NCI-H2227 (cell line): Measurements from ENCODE around the gene CDC7.
A peak's percentile ranks its signal among the peaks of the same experiment; 100 is the strongest.
"Not testable (repeated sequence)": the region's sequence is repeated elsewhere in the genome, so short reads cannot be mapped to it uniquely, and the experiment has no call there.

Experiments used
- DNase-seq: peaks from one replicate; lab custom pipeline; 2025; ENCODE audit not compliant: unreplicated experiment; lab: John Stamatoyannopoulos, UW

The CDC7 gene

GRCh38 chr1:91500756-91501522, at the start of gene CDC7:
Gene CDC7, plus strand, starts transcription at chr1:91500851. Its CDS starts 866 bp downstream, at chr1:91501717.
- DNase-seq = peak; percentile 97

GRCh38 chr1:91454136-91454535, 46.5 kb upstream of the CDC7 start:
- no peak for DNase-seq

GRCh38 chr1:91455334-91455733, 45.3 kb upstream of the CDC7 start:
- DNase-seq = no peak

- no peak for DNase-seq
These were observed 44.8 kb upstream of the CDC7 start for GRCh38 chr1:91455896-91456295.

GRCh38 chr1:91465350-91465749, 35.3 kb upstream of the CDC7 start:
- DNase-seq = not testable (repeated sequence)

- DNase-seq = no peak
These were observed 24.0 kb upstream of the CDC7 start for GRCh38 chr1:91476533-91477217.

GRCh38 chr1:91487469-91487868, 13.2 kb upstream of the CDC7 start:
- DNase-seq = no peak

- DNase-seq = no peak
These were observed 10.2 kb upstream of the CDC7 start for GRCh38 chr1:91490501-91490900.

- no peak for DNase-seq
These were observed 2.6 kb upstream of the CDC7 start for GRCh38 chr1:91498035-91498434.

GRCh38 chr1:91498498-91499245, 2.0 kb upstream of the CDC7 start:
- no peak for DNase-seq

- no peak for DNase-seq
These were observed 1.3 kb upstream of the CDC7 start for GRCh38 chr1:91499346-91499745.

GRCh38 chr1:91499904-91500755, 521 bp upstream of the CDC7 start:
- DNase-seq = no peak

- peak; percentile 84 for DNase-seq
These were observed 836 bp downstream of the CDC7 start for GRCh38 chr1:91501523-91501851.

GRCh38 chr1:91501971-91502671, 1.5 kb downstream of the CDC7 start:
- DNase-seq = no peak

- DNase-seq = peak; percentile 41
These were observed 2.1 kb downstream of the CDC7 start for GRCh38 chr1:91502672-91503184.

GRCh38 chr1:91503332-91503900, 2.8 kb downstream of the CDC7 start:
- no peak for DNase-seq

- no peak for DNase-seq
These were observed 3.4 kb downstream of the CDC7 start for GRCh38 chr1:91503975-91504530.

GRCh38 chr1:91505086-91505485, 4.4 kb downstream of the CDC7 start:
- DNase-seq = no peak

GRCh38 chr1:91506071-91506470, 5.4 kb downstream of the CDC7 start:
- DNase-seq = no peak

- DNase-seq = no peak
These were observed 6.7 kb downstream of the CDC7 start for GRCh38 chr1:91507328-91507727.
